IPS-20b (cell line): ENCODE results near the gene RAB7B.
"Not testable (repeated sequence)": the region's sequence is repeated elsewhere in the genome, so short reads cannot be mapped to it uniquely, and the experiment has no call there.

Source experiments
- H3K27ac ChIP-seq: one replicate; pipeline ENCODE4 v1.5.1; 2013; ENCODE audit warnings: low read length
- H3K27me3 ChIP-seq: 2 replicates; pipeline ENCODE4 v1.6.1; 2013; ENCODE audit warnings: mild to moderate bottlenecking, low read length, inconsistent platforms; ENCODE audit not compliant: insufficient read depth
- H3K36me3 ChIP-seq: 2 replicates; pipeline ENCODE4 v1.6.1; 2013; ENCODE audit warnings: low read depth, mild to moderate bottlenecking, inconsistent platforms, low read length, moderate library complexity; ENCODE audit not compliant: insufficient read depth
- H3K4me1 ChIP-seq: 2 replicates; pipeline ENCODE4 v1.6.1; 2013; ENCODE audit warnings: mild to moderate bottlenecking, control low read depth, inconsistent platforms, low read length, moderate library complexity; ENCODE audit not compliant: insufficient read depth
- H3K4me3 ChIP-seq: 2 replicates; pipeline ENCODE4 v1.5.1; 2013; ENCODE audit warnings: mild to moderate bottlenecking, low read length, inconsistent platforms
- H3K9ac ChIP-seq: 2 replicates; pipeline ENCODE4 v1.6.1; 2013; ENCODE audit warnings: low read depth, mild to moderate bottlenecking, inconsistent platforms, low read length, moderate library complexity
- H3K9me3 ChIP-seq: 2 replicates; pipeline ENCODE4 v1.6.1; 2013; ENCODE audit warnings: mild to moderate bottlenecking, low read depth, low read length, inconsistent platforms; ENCODE audit not compliant: insufficient read depth

Gene RAB7B, protein sequence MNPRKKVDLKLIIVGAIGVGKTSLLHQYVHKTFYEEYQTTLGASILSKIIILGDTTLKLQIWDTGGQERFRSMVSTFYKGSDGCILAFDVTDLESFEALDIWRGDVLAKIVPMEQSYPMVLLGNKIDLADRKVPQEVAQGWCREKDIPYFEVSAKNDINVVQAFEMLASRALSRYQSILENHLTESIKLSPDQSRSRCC

DNA sequence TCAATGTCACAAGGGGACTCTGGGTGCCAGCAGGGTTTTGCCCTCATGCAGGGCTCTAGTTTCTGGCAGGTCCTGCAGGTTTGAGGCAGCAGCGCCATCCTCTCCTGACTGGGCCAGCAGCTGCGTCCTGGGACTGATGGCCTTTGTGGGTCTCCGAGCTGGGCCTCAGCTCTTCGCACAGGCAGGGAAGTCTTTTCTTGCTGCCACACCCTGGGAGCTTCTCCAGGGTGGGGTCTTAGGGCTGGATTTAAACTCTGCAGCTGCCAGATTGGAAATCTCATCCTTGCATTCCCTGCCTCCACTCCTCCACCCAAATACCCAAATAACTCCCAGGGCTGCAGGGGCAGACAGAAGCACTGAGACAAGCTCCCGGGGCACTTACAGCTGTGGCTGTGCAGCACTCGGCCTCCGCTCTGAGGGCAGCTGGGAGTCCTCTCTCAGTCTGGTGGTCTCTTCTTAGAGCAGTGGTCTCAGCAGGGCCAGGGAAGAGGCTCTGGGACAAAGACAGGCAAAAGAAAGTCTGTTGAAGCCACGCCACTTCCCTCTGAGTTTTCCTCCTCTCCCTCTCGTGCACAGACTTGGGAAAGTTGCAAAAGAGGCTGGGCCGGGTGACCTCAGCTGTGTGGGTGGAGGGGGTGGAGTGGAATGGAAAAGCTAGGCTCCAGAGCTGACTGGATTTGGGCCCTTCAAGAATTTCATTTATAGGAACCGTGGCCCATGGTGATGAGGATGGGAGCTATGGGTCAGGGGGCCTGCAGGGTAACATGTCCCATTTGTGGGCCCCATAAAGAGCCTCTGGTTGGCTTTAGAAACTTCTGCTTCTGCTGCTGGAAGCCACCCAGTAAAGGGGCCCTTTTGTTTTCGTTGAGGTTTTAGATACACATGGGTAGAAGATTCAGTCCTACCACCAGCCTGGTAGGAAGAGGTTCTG lies at the start of gene RAB7B:
RAB7B (minus strand) TSS at position 525 of the 931 bp plus-strand sequence. CDS start 9,260 bp downstream, outside the sequence.
- H3K9me3 ChIP-seq = no peaks in the 10 kb centered on the region
- H3K4me3 ChIP-seq = no peak within 1 kb of the TSS
- no peaks in the 10 kb centered on the region for H3K36me3 ChIP-seq
- H3K27me3 ChIP-seq = peaks cover 24% of the 10 kb centered on the region; the same call in 1 of the 2 replicates
- no peak within 1 kb of the TSS for H3K27ac ChIP-seq
- H3K4me1 ChIP-seq = no peaks in the 10 kb centered on the region
- H3K9ac ChIP-seq = no peak within 1 kb of the TSS

DNA sequence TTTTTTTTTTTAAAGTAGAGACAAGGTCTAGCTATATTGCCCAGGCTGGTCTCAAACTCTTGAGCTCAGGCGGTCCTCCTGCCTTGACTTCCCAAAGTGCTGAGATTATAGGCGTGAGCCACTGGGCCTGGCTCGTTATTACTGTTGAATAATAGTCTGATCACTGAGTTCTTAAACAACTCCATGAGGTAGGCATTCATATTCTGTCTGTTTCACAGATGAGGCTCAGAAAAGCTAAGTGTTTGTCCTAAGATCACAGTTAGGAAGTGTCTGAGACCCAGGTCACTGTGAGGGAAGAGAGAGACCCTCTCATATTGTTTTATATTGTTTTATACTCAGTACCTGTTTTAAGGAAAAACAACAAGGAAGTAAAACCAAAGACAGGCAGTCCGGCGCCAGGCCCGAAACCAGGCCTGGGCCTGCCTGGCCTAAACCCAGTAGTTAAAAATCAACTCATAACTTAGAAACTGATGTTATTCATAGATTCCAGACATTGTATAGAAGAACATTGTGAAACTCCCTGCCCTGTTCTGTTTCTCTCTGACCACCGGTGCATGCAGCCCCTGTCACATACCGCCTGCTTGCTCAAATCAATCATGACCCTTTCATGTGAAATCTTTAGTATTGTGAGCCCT lies 49.2 kb upstream of the RAB7B start:
- H3K4me1 ChIP-seq, H3K9ac ChIP-seq, H3K4me3 ChIP-seq, H3K9me3 ChIP-seq, H3K27ac ChIP-seq, H3K27me3 ChIP-seq, H3K36me3 ChIP-seq: not testable (repeated sequence)

DNA sequence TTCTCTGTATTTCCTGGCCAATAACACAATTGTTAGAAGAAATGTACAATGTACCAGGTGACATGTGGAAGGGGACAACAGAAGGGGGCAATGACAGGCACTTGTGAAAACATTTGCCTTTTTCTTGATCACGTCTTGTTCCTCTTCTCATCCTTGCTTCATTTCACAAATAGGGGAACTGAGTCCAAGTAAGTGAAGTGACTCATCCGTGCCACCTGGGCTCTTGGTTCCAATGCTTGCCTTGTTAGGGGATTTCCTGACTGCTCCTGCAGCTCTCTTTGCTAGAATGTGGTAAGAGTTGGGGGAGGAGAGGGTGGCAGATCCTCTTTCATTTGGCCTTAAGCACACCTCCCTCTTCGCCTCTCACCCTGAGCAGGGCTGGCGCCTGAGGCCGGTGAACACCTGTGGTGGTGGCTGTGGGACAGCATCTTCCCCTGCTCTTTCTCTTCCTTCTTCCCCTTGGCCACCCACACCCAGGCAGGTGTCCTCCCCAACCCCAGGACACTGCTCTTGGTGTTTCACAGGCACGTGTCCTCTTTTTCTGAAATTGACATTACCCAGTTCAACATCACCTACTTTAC lies 47.5 kb upstream of the RAB7B start:
- Histone ChIP-seq H3K36me3 (no peaks in the 10 kb centered on the region), H3K4me1 (no peaks in the 10 kb centered on the region), H3K4me3 (no peak overlapping the region), H3K27me3 (no peaks in the 10 kb centered on the region), H3K9ac (no peak overlapping the region), H3K27ac (no peak overlapping the region), H3K9me3 (no peaks in the 10 kb centered on the region; the same call in 1 of the 2 replicates)

DNA sequence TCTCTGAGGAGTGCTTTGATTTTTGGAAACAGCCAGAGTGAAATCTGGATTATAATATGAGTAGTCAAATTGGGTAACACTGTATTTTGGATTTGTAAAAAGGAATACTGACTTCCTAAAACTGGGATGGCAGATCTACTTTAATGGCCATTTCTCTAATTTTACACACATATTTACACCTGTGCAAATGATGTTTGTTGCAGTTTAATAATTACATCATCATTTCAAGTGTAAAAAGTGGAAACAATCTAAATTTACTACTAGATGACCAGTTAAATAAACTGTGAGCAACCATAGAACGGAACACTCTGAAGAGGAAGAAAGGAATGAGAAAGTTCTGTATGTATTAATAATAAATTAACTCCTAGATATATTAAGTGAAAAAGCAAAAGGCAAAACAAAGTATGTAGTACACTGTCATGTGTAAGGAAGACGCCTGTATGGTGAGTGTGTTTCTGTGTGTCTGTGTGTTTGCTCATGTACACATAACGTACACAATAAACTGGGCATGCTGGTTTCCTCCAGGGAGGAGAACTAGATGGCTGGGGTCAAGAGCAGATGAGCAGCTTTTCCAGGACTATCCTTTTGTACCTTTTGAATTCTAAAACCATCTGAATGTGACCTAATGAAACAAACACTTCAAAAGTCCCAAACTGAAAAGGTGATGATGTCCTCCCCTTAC lies 46.9 kb upstream of the RAB7B start:
- Histone ChIP-seq H3K4me1 (no peaks in the 10 kb centered on the region), H3K27me3 (no peaks in the 10 kb centered on the region), H3K9ac (no peak overlapping the region), H3K9me3 (no peaks in the 10 kb centered on the region; the same call in 1 of the 2 replicates), H3K4me3 (no peak overlapping the region), H3K27ac (no peak overlapping the region), H3K36me3 (no peaks in the 10 kb centered on the region)

DNA sequence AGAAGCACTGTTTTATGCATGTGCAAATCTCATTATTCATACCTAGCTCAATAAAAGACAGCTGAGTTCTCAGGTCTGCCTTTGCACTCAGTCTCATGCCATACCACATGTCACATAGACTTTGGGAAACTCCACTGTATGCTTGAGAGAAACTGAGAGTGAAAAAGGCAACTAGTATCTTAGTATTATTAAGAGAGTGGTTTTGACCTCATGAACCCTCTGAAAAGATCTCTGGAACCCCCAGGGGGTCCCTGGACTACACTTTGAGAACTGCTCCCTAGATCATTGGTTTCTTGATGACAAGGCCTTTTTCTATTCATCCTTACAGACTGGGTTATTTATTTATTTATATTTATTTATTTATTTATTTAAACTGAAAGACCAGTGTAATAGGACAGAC lies 46.1 kb upstream of the RAB7B start:
- Histone ChIP-seq H3K9me3 (no peaks in the 10 kb centered on the region; the same call in 1 of the 2 replicates), H3K36me3 (no peaks in the 10 kb centered on the region), H3K4me3 (no peak overlapping the region), H3K9ac (no peak overlapping the region), H3K4me1 (no peaks in the 10 kb centered on the region), H3K27me3 (no peaks in the 10 kb centered on the region), H3K27ac (no peak overlapping the region)

DNA sequence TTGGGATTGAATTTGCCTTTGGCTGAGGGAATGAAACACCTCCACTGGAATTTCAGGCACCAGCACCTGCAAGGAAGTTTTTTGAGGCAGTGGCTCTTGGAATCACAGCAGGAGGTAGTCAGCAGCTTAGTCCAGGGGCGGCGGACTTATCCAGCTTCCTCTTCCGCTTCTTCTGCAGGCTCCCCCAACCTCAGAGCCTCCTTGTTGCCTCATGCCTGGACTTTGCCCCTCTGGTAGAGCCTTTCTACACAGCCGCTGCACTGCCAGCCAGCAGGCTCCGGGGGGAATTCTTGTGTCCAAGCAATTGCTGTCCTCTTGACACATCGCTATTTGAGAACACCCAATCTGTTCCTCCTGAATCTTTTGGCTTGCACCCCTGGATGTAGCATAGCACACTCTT lies 45.4 kb upstream of the RAB7B start:
- H3K36me3 ChIP-seq = no peaks in the 10 kb centered on the region
- no peak overlapping the region for H3K9ac ChIP-seq
- H3K4me1 ChIP-seq = no peaks in the 10 kb centered on the region
- H3K9me3 ChIP-seq = no peaks in the 10 kb centered on the region; the same call in 1 of the 2 replicates
- no peak overlapping the region for H3K27ac ChIP-seq
- no peak overlapping the region for H3K4me3 ChIP-seq
- no peaks in the 10 kb centered on the region for H3K27me3 ChIP-seq

DNA sequence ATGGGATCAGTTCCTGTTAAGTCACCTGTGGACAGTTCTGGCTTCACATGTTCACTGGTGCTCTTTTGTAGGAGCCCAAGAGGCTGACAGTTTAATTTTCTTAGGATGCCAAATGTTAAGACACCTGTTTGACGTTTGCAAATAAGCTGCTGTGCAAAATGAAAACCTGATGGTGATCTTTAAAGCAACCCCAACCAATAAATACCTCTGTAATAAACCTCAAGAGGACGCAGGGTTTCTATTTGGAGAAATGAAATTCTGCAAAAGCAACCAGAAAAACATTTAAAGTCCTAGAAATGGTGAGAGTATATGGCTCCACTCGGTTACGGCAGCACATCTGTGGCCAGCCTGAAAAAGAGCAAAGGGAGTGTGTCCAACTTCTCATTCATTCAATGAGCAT lies 44.1 kb upstream of the RAB7B start:
- Histone ChIP-seq H3K4me3 (no peak overlapping the region), H3K27me3 (no peaks in the 10 kb centered on the region), H3K9me3 (no peaks in the 10 kb centered on the region), H3K9ac (no peak overlapping the region), H3K36me3 (no peaks in the 10 kb centered on the region), H3K27ac (no peak overlapping the region), H3K4me1 (no peaks in the 10 kb centered on the region)

DNA sequence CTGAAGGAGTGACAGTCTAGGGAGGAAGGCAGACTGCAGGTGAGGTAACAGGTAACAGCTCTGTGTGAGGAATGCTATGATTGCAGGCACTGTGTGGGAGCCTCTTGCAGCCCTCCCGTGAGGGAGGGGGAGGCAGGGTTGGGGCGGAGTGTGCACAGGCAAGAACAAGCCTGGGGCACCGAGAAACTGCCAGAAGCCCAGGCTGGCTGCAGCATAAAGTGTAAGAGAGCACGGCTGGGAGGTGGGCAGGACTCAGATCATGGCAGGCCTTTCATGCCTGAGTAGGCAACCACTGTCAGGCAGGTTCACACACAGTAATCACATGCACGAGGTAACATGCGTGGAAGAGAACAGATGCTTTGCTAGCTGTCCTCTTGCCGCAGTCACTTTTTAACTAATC lies 38.4 kb upstream of the RAB7B start:
- Histone ChIP-seq H3K27me3 (no peaks in the 10 kb centered on the region), H3K9ac (no peak overlapping the region), H3K9me3 (no peaks in the 10 kb centered on the region), H3K36me3 (no peaks in the 10 kb centered on the region), H3K4me1 (peaks cover 5% of the 10 kb centered on the region; the same call in 1 of the 2 replicates), H3K27ac (no peak overlapping the region), H3K4me3 (no peak overlapping the region)

DNA sequence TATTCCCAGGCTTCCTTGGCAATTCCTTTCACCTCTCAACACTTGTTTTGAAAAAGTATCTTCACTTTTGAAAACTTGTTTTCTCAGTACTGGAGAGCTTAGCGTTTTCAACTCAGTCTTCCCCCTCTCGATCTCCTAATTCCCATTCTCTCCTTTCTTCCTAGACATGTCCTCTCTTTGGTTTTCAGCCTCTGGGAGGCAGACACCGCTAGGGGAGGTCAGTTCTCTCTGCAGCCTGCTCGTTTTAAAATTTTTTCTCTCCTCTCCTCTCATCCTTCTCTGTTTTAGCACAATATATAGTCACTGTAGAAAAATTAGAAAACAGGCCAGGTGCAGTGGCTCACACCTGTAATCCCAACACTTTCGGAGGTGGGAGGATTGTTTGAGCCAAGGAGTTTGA lies 37.1 kb upstream of the RAB7B start:
- Histone ChIP-seq H3K27ac (no peak overlapping the region), H3K4me3 (no peak overlapping the region), H3K27me3 (peaks cover 3% of the 10 kb centered on the region; the same call in 1 of the 2 replicates), H3K9me3 (no peaks in the 10 kb centered on the region), H3K9ac (no peak overlapping the region), H3K36me3 (no peaks in the 10 kb centered on the region), H3K4me1 (peaks cover 5% of the 10 kb centered on the region; the same call in 1 of the 2 replicates)

DNA sequence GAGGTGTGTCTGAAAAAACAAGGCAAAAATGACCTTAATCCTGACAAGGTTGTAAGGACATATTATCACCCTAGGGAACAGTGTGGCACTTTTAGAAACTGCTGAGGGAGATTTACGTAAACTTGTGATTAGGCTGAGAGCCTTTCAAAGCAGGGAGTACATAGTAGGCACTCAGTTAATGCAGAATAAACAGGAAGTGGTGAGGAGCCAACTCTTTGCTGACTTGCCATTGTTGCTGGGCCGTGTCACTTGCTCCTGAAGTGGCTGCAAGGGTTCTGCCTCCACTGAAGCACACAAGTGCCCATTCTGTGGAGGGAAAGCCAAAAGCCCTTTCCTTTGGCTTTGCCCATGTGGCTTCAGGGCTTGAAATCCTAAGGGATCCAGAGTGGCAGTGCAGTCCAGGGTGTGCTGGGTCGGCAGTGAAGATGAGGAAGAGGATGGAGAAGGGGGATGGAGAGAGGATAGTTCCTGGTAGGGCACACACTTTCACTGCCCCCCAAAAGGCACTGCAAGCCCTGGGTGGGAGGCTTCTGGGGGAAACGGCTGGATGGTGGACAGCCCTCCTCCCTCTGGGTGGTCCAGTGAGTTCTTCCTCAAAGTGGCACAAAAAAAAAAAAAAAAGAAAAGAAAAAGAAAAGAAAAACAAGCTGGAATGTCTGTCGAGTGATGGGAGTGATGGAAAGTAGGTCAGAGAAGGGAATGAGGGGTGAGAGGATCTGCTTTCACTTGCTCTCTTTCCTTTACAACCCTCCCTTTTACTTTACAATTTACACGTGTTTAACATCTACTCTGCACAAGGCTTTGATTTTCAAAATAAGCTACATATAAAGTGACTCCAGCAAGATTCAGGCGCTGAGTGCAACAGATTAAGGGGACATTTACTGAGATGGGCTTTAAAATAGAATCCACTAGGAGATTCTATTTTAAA lies 36.1 kb upstream of the RAB7B start:
- Histone ChIP-seq H3K9ac (no peak overlapping the region), H3K36me3 (no peaks in the 10 kb centered on the region), H3K4me1 (peaks cover 5% of the 10 kb centered on the region; the same call in 1 of the 2 replicates)

More for the DNA sequence above, 36.1 kb upstream of the RAB7B start:
- Histone ChIP-seq H3K4me3 (no peak overlapping the region), H3K27ac (no peak overlapping the region), H3K27me3 (peaks cover 9% of the 10 kb centered on the region; the same call in 1 of the 2 replicates), H3K9me3 (no peaks in the 10 kb centered on the region)
